BE2C (cell line): ENCODE measurements around the gene RPS8.
"Not testable (repeated sequence)": the region's sequence is repeated elsewhere in the genome, so short reads cannot be mapped to it uniquely, and the experiment has no call there.

Experiments used
- DNase-seq: peaks from one replicate; pipeline ENCODE4 v3.0.0-alpha.2; 2020
- H3K27me3 ChIP-seq: fragments of 250-450 bp; sonication (Bioruptor Pico); 2 replicates; pipeline ENCODE4 v1.5.1; 2020; ENCODE audit warnings: mild to moderate bottlenecking
- H3K36me3 ChIP-seq: fragments of 250-450 bp; sonication (Bioruptor Pico); 2 replicates; pipeline ENCODE4 v1.5.1; 2020; ENCODE audit warnings: mild to moderate bottlenecking
- H3K4me1 ChIP-seq: fragments of 250-450 bp; sonication (Bioruptor Pico); 2 replicates; pipeline ENCODE4 v1.5.1; 2020
- H3K4me3 ChIP-seq: 2 replicates; pipeline ENCODE4 v1.5.1; 2011; ENCODE audit warnings: low read depth, low read length
- H3K9me3 ChIP-seq: fragments of 250-450 bp; sonication (Bioruptor Pico); 2 replicates; pipeline ENCODE4 v1.5.1; 2020
- CTCF ChIP-seq: IDR thresholded peaks from 2 replicates; pipeline ENCODE4 v1.5.1; 2012; ENCODE audit warnings: mild to moderate bottlenecking, low read depth, low read length

RPS8 gene

GRCh38 chr1:44822981-44823451 is 47.7 kb downstream of the RPS8 start:
- TF ChIP-seq CTCF, result no peak
- Histone ChIP-seq H3K36me3 (no peaks in the 10 kb centered on the region), H3K27me3 (no peaks in the 10 kb centered on the region), H3K9me3 (no peaks in the 10 kb centered on the region), H3K4me3 (no peak overlapping the region), H3K4me1 (no peaks in the 10 kb centered on the region)
- no peak for DNase-seq

- H3K36me3 ChIP-seq, H3K4me1 ChIP-seq, H3K4me3 ChIP-seq, H3K9me3 ChIP-seq, DNase-seq, H3K27me3 ChIP-seq: not testable (repeated sequence)
These were observed 49.1 kb downstream of the RPS8 start for GRCh38 chr1:44824392-44824791.

GRCh38 chr1:44826375-44827196 is 51.2 kb downstream of the RPS8 start:
- H3K9me3 ChIP-seq, result no peaks in the 10 kb centered on the region
- no peak for DNase-seq
- no peaks in the 10 kb centered on the region for H3K4me1 ChIP-seq
- TF ChIP-seq CTCF, result no peak
- H3K27me3 ChIP-seq, result no peaks in the 10 kb centered on the region
- H3K4me3 ChIP-seq, result no peak overlapping the region
- H3K36me3 ChIP-seq, result no peaks in the 10 kb centered on the region

- no peak for TF ChIP-seq CTCF
- Histone ChIP-seq H3K4me3 (no peak overlapping the region), H3K36me3 (no peaks in the 10 kb centered on the region), H3K9me3 (no peaks in the 10 kb centered on the region), H3K27me3 (no peaks in the 10 kb centered on the region), H3K4me1 (no peaks in the 10 kb centered on the region)
- no peak for DNase-seq
These were observed 52.1 kb downstream of the RPS8 start for GRCh38 chr1:44827197-44828002.

- TF ChIP-seq CTCF, result no peak
- DNase-seq, result no peak
- H3K36me3 ChIP-seq, result no peaks in the 10 kb centered on the region
- no peaks in the 10 kb centered on the region for H3K27me3 ChIP-seq
- no peak overlapping the region for H3K4me3 ChIP-seq
- H3K4me1 ChIP-seq, result no peaks in the 10 kb centered on the region
- H3K9me3 ChIP-seq, result no peaks in the 10 kb centered on the region
These were observed 52.8 kb downstream of the RPS8 start for GRCh38 chr1:44828003-44828651.
